IPS-NIHi7 (cell line): ENCODE results near the gene RAB3IP.

Experiments used
- DNase-seq: peaks from one replicate; pipeline ENCODE4 v3.0.0; 2012; ENCODE audit warnings: mixed read lengths; ENCODE audit errors: extremely low spot score

The RAB3IP gene, protein sequence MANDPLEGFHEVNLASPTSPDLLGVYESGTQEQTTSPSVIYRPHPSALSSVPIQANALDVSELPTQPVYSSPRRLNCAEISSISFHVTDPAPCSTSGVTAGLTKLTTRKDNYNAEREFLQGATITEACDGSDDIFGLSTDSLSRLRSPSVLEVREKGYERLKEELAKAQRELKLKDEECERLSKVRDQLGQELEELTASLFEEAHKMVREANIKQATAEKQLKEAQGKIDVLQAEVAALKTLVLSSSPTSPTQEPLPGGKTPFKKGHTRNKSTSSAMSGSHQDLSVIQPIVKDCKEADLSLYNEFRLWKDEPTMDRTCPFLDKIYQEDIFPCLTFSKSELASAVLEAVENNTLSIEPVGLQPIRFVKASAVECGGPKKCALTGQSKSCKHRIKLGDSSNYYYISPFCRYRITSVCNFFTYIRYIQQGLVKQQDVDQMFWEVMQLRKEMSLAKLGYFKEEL

DNA sequence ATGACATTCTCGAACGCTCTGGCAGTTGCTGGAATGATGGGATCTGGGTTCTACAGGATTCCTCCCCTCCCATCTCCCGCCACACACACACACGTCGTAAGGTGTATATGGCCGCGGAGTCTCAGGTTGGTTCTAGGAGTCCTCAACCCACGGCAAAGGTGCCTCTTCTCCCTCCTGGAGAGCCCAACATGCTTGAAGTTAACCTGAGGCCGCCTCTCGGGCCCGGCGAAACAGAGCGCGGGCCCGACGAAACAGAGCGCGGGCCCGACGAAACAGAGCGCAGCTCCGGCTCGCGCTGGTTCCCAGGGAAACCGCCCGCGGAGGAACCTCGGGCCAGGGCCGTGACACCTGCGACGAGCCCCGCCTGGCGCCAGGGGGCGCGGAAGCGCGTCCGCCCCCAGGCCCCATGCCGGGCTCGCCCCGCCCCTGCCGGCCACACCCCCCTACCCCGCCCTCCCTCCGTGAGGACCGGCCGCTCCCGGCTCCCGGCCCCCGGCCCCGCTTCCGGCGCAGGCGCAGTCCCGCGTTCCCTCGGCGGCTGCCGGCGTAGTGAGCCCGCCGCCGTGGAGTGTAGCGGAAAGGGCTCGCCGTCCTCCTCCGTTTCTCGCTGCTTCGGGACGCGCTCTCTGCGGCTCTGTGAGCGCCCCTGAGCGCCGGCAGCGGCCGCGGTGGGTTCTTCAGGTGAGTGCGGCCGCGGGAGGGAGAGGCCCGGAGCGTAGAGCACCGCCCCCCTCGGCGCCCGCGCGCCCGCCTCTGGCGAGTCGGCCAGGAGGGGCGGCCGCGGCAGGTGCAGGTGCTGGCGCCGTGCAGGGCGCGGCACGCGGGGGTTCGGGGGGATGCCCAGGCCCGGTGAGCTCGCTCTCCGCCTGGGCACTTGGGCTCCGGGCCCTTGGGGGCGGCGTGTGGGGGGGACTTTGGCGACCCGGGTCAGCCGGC, at the start of gene RAB3IP:
Gene RAB3IP (plus strand): TSS at position 510 of the 936 bp plus-strand sequence. CDS start 16,549 bp downstream, outside the sequence.
- DNase-seq: peak; percentile 98

DNA sequence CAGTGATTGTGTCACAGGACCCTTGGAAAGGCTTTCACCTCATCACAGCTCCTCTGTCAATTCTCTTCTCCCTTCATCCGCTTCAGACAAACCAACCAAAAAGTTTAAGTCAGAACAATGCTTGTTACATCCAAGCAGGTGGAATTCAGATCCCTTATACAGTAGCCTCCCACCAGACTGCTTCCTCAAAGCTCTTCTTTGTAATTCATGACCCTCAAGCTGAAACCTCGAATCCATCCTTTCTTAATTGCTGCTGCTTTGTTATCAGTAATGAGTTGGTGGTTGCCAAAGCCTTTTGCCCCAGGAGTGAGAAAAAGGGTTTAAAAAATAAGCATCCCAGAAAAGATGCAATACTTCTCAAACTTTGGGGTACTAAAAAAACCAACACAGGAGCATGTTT, 49.0 kb upstream of the RAB3IP start:
- DNase-seq: peak; percentile 52

DNA sequence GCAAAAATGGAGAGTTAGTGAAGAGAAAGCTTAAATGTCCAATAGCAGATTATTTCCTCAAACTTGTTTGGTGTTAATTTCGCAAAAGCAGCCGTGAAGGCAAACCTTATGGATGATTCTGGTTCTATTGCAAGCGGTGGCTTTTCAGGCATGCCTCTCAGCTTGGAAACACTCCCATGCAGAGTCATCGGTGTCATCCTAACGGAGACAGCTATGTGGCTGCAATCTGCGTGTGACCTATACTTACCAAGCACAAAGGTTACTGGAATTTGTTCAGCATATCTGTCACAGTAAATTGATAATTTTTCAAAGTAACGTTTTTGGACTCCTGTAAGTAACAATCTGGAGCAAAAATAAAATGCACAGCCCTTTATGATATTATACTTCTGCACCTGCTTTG, 44.5 kb upstream of the RAB3IP start:
- no peak for DNase-seq

DNA sequence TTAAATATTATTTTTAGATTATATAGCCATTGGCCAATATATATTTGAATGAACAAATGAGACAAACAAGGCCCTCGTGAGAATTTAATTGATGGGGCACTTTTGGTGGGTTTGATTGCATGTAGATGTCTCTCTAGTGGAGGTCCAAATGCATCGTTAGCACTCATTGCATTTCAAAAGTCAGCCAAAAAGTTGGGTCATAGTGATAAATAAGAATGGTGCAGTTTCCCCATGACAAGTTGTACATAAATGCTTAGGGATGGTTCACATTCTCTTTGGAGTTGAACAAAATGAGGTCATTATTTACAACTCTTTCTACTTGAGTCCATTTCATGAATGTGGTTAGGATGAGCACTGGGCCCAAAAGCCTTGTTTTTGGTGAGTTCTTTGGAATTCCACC, 40.6 kb upstream of the RAB3IP start:
- no peak for DNase-seq

DNA sequence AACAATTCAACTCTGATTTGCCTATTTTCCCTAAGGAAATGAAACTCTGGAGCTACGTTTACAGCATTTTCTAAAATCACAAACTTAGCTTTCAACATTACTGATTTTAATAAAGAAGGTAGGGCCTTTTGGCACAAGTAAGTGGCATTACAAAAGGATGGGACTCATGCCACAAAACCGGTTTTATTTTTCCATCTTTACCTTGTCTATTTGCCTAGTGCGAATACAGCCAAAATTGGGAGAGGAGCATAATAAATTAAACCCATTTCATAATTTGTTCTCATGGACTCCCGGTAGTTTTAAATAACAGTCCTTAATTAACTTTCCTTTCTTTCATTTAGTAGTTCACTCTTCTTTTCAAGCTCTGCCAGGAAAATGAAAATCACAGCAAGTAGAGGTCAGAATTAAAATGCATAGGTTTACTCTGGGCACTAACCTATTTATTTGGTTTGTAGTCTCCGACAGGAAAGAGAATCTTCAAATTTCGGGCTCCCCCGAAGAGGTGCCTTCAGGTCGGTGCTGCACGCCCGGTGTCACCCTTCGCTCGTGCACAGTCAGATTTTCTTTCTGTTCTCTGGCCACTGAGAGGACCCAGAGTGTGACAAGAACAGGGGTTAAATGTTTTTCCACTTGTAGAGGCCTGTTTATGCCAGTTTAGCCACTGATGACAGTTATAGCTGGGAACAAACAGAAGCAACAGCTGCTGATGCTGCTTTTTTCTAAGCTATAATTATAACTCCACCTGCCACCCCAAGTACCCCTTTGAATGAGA, 39.7 kb upstream of the RAB3IP start, which contains the start of gene BEST3:
Gene BEST3 (minus strand): TSS at position 535 of the 772 bp plus-strand sequence. CDS start 1,505 bp downstream, outside the sequence.
- no peak for DNase-seq

DNA sequence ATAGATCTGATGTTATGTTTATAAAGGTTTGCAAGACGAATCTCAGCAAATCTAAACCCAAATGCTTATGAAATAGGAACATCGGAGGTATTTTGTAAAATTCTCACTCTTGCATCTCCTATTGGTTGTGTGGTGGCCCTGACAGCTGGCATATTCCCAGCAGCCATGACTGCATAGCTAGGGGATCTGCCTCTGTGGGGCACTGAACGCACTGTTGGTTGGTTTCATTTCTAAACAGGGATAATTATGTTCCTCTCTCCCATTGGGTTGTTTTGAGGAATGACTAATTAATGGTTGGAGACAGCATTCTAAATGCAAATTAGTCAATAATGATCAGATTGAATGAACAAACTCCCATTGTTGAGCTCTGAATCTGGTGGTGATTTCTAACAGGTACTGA, 36.8 kb upstream of the RAB3IP start:
- DNase-seq: no peak

DNA sequence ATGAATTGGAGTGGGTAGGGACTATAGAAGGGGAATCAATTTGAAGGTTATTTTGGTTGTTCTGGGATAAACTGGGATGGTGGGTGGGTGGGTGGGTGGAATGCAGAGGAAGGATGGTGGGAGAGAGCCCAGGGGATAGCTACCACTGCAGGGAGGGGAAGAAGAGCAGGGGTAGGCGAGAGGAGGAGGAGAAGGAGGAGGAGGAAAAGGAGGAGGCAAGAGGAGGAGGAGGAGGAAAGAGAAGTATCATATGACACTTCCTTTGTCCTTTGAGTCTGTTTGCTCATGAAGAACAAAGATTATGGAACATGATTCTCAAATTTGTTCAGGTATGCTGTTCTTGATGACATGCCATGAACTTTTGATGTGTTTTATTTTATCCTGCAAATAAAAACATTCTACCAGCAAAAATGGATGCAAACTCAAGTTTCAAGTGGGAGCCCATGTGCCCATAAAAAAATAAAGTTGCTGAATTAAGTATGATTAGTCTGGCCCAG, 35.5 kb upstream of the RAB3IP start:
- DNase-seq: no peak

DNA sequence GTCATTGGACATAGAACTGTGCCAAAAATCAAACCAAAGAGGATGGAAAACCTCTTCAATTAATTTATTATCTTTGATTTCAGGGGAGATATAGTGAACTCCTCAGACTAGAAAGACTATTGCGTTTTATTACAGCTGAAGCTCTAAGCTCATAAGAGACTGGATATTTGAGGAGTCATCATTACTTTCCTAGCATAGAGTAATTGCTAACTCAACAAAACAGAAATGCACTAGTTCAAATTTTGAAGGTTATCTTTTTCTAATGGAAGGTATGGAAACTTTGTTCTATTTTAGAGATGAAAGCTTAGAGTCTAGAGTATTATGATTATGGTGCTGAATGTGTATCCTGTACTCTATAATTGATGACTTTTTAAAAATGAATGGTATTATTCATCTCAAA, 34.3 kb upstream of the RAB3IP start:
- DNase-seq: no peak

DNA sequence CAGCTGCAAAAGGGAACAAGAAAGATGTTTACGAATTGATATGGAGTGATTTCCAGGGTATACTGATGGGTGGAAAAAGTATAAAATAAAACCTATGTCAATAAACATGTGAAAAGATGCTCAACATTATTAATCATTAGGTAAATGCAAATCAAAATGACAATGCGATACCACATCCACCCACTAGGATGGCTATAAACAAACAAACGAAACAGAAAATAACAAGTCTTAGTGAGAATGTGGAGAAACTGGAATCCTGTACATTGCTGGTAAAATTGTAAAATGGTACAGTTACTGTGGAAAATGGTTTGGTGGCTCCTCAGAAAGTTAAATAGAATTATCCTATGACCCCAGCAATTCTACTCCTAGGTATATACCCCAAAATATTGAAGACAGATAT, 30.0 kb upstream of the RAB3IP start:
- no peak for DNase-seq

DNA sequence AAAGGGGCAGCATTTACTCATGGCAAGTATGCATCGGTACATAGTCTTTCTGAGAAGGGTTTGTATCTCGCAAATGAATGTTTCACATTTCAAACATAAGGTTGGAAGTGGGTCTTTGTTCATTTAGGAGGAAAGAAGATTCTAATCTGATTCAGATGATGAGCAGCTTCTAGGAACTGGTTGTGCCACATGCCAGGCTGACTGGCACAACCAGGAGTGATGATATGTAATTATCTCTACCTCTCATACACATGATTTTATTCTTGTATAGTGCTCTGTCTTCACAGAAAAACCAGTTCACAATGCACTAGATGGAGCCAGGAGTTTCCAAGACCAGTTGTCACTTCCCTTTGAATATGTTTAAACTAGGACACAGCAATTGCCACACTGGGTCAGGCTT, 25.8 kb upstream of the RAB3IP start:
- no peak for DNase-seq

DNA sequence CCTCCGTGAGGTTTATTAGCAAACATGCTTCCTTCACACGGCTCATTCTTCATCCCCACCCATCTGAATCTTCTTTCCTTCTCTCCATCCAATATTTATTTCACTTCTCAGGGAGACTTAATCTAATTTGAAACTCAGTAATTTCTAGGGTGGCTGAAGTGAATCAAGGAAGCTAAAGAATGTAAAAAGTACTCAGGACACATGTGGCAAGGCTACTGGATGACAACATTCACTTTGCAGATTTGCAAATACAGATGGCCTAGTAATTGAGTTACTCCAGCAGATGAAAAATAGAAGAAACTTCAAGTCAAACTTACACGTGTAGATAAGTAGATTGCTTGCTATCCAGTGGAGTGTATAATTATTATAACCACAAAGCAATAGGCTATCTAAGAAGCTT, 24.1 kb upstream of the RAB3IP start:
- DNase-seq: no peak

DNA sequence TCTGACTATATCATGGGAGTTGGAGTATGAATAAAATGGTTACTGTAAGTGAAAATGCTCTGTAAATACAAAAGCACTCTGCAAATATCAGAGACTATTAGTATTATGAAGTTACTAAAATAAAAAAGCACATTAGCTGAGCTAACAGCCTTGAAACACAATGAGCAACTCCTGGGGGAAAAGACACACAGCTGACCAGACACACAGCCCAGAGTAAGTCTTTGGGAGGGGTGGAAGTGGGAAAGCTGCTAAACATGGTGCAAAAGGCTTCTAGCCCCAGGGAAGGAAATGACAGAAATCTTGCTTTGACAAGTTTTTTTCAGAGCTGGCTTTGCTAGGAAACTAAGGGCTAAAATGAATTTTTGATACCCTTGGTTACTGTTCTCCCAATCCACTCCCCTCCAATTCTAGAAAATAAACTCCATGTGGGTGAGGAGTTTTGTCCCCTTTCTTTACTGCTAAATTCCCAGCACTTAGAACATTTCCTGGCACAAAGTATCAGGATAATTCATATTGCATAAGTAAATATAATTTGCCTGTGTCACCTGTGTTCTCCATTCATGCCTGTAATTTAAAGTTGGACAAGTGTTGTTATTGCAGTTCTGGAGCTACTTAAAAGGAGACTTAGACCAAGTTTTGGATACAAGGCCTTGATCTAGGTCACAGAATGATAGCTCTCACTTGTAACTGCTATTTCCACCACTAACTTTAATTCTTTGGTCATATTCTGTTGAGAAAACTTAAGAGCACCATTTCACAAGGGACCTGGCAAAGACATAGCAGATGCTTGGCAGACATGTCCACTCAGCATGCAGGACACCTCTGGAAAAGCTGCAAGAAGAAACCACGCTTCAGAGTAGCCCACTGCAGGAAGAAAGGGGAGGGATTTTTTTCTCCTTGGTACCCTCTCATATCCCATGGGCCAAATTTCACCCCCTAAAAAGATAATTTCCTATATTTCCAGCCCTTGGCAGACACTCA, 19.0 kb upstream of the RAB3IP start:
- DNase-seq: no peak

DNA sequence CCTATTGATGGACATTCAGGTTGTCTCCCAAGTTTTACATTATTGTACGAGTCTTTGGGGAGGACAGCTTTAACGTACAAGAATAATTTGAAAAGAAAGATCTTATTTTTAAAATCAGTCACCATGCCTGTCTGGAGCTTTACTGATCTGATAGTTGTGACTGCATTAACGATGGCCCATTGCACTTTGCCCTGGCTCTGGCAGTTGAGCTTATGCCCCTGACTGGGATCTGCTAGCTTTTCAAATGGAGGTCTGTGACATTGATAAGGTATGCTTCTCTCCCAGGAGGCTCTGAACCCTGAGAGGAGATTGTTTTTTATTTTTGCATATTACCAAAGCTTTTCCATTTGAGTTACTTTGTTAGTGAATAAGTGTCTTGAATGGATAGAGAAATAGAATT, 17.9 kb upstream of the RAB3IP start:
- peak; percentile 15 for DNase-seq

DNA sequence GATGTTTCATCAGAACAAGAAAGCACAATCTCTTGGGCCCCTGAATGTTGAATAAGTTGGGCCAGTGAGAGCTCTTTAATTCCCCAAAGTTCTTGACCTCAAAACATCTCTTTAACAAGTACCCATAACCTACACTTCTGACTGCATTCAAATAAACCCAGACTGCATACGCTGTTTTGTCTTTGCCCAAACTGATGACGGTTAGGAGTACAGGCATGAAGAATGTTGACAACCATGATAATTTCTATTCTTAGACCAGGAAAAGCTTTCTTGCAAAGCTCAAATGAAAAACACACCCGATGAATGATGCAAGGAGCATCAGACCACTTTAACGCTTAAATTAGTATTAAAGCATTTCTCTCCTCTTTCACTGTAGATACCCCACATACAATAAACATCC, 11.7 kb upstream of the RAB3IP start:
- DNase-seq: no peak

DNA sequence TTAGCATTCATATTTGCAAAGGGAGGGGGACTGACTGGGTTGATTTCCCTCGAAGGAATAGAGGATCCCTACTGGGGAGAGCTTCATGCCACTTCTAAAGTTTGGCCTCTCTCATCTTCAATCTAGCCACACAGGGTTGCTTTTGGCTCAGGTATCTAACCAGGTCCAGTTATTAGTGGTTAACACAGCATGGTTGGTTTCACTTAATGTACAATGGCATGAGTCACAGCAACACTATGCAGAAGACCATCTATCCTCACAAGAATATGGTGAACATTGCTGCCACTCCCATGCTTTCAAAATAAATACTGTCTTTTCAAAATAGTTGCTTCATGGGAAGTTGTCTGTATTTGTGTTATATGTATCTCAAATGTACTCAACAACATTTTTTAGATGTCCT, 6.6 kb upstream of the RAB3IP start:
- no peak for DNase-seq

DNA sequence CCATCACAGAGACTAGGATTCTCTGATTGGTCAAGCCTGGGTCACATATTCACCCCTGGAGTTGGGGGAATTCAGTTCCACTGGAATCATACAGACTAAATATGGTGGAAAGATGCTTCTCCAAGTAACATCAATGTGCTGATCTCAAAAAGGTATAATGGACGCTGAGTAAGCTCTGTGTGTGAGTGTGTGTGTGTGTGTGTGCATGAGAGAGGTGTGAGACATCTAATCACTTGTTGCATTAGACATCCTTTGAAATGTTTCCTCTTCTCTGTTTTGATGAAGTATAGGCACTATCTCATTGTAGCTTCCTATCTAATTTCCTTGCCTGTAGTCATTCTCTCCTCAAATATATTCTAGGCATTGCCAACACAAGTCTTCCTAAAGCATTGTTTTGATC, 5.0 kb upstream of the RAB3IP start:
- no peak for DNase-seq

DNA sequence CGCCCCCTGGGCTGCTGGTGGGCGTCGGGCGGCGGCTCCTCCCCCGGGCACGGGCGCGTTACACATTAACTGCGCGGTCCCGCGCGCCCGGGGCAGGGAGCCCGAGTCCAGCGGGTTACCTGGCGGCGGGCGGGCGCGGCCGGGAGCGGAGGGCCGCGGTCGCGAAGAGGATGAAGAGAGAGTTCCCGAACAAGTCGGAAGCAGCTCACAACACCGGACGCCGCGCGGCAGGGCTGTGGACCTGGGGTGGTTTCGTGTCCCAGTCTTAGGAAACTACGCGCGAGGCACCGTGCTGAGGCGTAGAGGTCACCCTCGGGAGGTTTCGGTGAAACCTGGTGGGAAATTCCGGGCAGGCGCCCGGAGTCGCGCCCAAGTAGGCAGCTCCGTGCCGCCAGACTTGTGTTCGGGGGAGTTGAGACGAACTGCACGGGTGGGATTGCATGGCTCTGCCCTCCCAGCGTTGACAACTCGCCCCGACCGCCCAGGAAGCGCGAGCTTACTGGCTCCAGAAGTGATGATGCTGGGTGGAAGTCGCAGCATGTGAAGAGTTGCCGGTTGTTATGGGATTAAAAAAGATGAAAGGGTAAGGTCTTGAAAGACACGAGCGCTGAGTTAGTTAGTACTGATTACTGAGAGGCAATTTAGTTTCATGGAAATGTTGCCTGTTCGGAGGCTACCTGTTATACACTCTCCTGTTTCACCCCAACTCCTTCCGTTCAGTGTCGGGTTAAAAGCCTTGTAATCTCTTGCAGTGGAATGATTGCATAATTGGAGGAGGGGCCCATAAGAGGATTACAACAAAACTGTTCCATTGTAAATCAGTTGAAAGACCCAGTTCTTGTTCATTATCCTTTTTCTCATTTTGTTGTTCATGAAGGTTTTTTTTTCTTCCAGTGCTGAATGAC, 879 bp downstream of the RAB3IP start:
- peak; percentile 33 for DNase-seq

DNA sequence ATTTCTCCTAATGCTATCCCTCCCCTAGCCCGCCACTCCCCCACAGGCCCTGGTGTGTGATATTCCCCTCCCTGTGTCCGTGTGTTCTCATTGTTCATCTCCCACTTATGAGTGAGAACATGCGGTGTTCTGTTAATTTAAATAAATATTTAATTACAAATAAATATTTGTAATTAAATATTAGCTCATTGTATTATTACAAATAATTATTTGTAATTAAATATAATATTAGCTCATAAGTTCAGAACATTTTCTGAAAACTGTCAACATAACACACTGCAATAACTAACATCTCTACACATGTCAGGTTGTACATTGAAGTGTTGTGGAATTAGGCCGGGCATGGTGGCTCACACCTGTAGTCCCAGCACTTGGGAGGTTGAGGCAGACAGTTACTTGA, 5.4 kb downstream of the RAB3IP start:
- DNase-seq: no peak

DNA sequence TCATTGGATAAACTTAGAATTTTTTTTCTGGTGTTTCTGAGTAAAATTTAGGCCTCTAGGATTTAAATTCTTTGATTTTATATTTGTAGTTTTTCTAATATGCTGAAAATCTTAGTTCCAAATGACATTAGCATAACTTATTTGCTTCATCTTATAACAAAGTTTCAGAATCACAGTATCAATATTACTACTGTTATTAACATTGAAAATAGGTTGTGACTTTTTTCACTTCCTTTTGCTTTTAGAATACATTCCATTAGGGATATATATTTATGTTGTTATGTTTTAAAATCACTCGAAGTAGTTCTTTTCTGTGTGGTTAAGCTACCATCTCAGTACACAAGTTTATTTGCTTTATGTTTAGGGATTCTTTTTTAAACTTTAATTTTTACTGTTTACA, 12.8 kb downstream of the RAB3IP start:
- DNase-seq: no peak
